ENCODE data around the gene SETD2. TPM values are rescaled to one million over a fixed set of nuclear protein-coding genes. Genes with fewer than 3 reads are reported as not detected.
"Not testable (repeated sequence)": the region's sequence is repeated elsewhere in the genome, so short reads cannot be mapped to it uniquely, and the experiment has no call there.

The SETD2 gene
- total and polyA plus RNA-seq, 2 of the 8 experiments (the other 6 are each of a cell fraction or from before 2014, with no cell fraction given) = 15.7 to 46.3 TPM

DNA sequence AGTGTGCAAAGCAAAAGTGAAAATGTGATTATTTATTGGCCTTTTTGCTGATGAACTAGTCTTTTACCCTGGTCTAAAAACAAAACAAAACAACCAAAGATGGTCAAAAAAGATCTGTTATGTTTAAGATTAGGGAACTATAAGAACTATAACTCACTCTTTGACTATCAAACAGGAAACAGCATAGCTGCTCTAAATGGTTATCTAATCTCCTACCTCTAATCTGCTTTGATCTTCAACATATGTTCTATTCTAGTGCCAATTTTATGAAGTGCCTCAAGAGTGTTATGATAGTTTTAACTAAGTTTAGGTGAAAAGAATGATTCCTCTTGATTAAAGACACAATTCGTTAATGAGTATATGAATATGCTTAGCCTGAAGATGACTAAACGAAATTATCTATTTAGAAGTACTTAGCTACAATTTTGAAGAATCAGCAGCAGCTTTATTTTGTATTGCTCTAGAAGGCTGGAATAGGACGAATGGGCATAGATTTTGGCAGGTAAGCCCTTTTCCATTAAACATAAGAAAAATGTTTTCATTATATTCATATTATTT lies 46.0 kb downstream of the SETD2 start (continued):
- TF ChIP-seq NRF1 (IDR thresholded peaks at IDR 0.05; ENCODE audit: low read depth, low read length) = no peak
- no peak for TF ChIP-seq TEAD4 (IDR thresholded peaks at IDR 0.05; ENCODE audit: low read depth, low read length)
- TF ChIP-seq PHF8 (conservative IDR thresholded peaks at IDR 0.05; ENCODE audit: low read depth, low read length) = no peak
- TF ChIP-seq, protein P1, sequence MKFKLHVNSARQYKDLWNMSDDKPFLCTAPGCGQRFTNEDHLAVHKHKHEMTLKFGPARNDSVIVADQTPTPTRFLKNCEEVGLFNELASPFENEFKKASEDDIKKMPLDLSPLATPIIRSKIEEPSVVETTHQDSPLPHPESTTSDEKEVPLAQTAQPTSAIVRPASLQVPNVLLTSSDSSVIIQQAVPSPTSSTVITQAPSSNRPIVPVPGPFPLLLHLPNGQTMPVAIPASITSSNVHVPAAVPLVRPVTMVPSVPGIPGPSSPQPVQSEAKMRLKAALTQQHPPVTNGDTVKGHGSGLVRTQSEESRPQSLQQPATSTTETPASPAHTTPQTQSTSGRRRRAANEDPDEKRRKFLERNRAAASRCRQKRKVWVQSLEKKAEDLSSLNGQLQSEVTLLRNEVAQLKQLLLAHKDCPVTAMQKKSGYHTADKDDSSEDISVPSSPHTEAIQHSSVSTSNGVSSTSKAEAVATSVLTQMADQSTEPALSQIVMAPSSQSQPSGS (IDR thresholded peaks at IDR 0.05; ENCODE audit: low read length) = no peak

DNA sequence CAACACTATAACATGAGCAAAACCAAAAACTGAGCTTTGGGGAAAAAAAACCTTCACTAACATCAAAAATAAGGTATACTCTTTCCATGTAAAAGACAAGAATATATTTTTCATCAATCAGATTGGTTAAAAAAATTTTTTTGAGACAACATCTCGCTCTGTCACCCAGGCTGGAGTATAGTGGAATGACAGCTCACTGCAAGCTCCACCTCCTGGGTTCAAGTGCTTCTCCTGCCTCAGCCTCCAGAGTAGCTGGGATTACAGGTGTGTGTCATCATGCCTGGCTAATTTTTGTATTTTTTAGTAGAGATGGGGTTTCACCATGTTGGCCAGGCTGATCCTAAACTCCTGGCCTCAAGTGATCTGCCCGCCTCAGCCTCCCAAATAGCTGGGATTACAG lies 48.4 kb downstream of the SETD2 start:
- not testable (repeated sequence) for H2BK5ac ChIP-seq (ENCODE audit: low read depth, low read length); H2AFZ ChIP-seq (ENCODE audit: low read length); FAIRE-seq; H3K56ac ChIP-seq (replicated peaks; ENCODE audit: insufficient read length, low read depth, low read length); H3K9me3 ChIP-seq (ENCODE audit: insufficient read depth in 2 of 2, low read depth in 1 of 2, low read length in 1 of 2); H3K9ac ChIP-seq (replicated peaks in 1 of 4; ENCODE audit: extremely low read depth in 1 of 4, low read depth in 3 of 4, low read length in 3 of 4); H3K27ac ChIP-seq (ENCODE audit: low read depth, low read length); H4K8ac ChIP-seq (ENCODE audit: extremely low read depth, insufficient read depth, low read length); H3K4me1 ChIP-seq (replicated peaks in 1 of 4; ENCODE audit: control insufficient read depth in 3 of 4, insufficient read depth in 4 of 4, low read length in 3 of 4); H4K20me1 ChIP-seq (replicated peaks in 1 of 2; ENCODE audit: control insufficient read depth in 1 of 2, insufficient read depth in 2 of 2, low read length in 2 of 2); H3K4ac ChIP-seq (replicated peaks; ENCODE audit: insufficient read length, low read depth, low read length); H3K27me3 ChIP-seq (replicated peaks in 1 of 4; ENCODE audit: control insufficient read depth in 3 of 4, extremely low read depth in 1 of 4, insufficient read depth in 3 of 4, low read length in 3 of 4); H3K23ac ChIP-seq (ENCODE audit: insufficient read length); H3K23me2 ChIP-seq (ENCODE audit: low read depth, low read length); H3K4me2 ChIP-seq (ENCODE audit: insufficient read depth in 1 of 2, low read depth in 2 of 2, low read length in 2 of 2); H3K79me2 ChIP-seq (ENCODE audit: control insufficient read depth in 1 of 2, insufficient read depth in 2 of 2, low read length in 2 of 2); DNase-seq (ENCODE audit: low read depth in 1 of 2, low spot score in 2 of 2); H3K14ac ChIP-seq (ENCODE audit: insufficient read length); H3K4me3 ChIP-seq (ENCODE audit: extremely low read depth in 1 of 4, insufficient read depth in 2 of 4, low read depth in 3 of 4, low read length in 4 of 4); H2AK5ac ChIP-seq (ENCODE audit: low read depth, low read length); H4K91ac ChIP-seq (replicated peaks; ENCODE audit: insufficient read length, low read length); H2BK20ac ChIP-seq (ENCODE audit: low read length); H2BK120ac ChIP-seq (replicated peaks; ENCODE audit: low read depth, low read length); H3K18ac ChIP-seq (ENCODE audit: extremely low read depth, low read length); H4K5ac ChIP-seq (ENCODE audit: insufficient read length, low read depth, low read length); H3K79me1 ChIP-seq (ENCODE audit: low read depth, low read length); H2BK15ac ChIP-seq (ENCODE audit: low read length); H2BK12ac ChIP-seq (ENCODE audit: low read depth, low read length)
- WGBS, 2 experiments (ENCODE audit: extremely low coverage in 1 of 2, insufficient coverage in 1 of 2, insufficient read length in 1 of 2, insufficient replicate concordance in 2 of 2, low coverage in 1 of 2, low lambda C conversion rate in 2 of 2, missing lambda C conversion rate in 1 of 2) = 92% methylated on average over 2 of the region's 2 CpGs; no CpG with 5 or more reads in 1 of the 2 experiments
- ChIA-PET POLR2A (ENCODE audit: partially characterized antibody) (interaction anchor here (1.9 to 2.4 kb wide), 2 partner anchors 12 to 48 kb away, joined by 6 to 7 read pairs; partner anchors contain the start of gene SETD2), CTCF (ENCODE audit: partially characterized antibody) (interaction anchor here (1.0 kb wide), 1 partner anchor 19 kb away, joined by 3 read pairs; no protein-coding TSS in a partner anchor)
- H3K36me3 ChIP-seq (ENCODE audit: control insufficient read depth in 2 of 4, insufficient read depth in 4 of 4, low read length in 3 of 4) = peaks cover 0 to 52% (median 8%) of the 10 kb centered on the region in 4 experiments; a peak in 4 of 8 replicates

All from H1 (cell line).